RWPE1 (cell line): ENCODE measurements around the gene VSIG4.

Source experiments
- CTCF ChIA-PET: fragments of 350-600 bp; sonication (Branson Sonifier 250); formaldehyde crosslinking; extraction: SDS; loops from one replicate; lab custom pipeline; 2021; lab: Yijun Ruan, JAX
- POLR2A ChIA-PET: fragments of 400-600 bp; formaldehyde crosslinking; extraction: SDS; loops from one replicate; lab custom pipeline; 2020; ENCODE audit warnings: antibody characterized with exemption; ENCODE audit not compliant: low non-redundant PET; lab: Yijun Ruan, JAX
- DNase-seq: peaks from one replicate; pipeline ENCODE4 v3.0.0; 2012; ENCODE audit warnings: low spot score
- H3K27ac ChIP-seq: fragments of 450-650 bp; 2 replicates; pipeline ENCODE4 v1.5.1; 2017
- TF ChIP-seq, protein P1 (sequence below): fragments of 450-650 bp; conservative IDR thresholded peaks from 2 replicates; pipeline ENCODE4 v1.5.1; 2017; ENCODE audit warnings: low read depth, mild to moderate bottlenecking

The VSIG4 gene

DNA sequence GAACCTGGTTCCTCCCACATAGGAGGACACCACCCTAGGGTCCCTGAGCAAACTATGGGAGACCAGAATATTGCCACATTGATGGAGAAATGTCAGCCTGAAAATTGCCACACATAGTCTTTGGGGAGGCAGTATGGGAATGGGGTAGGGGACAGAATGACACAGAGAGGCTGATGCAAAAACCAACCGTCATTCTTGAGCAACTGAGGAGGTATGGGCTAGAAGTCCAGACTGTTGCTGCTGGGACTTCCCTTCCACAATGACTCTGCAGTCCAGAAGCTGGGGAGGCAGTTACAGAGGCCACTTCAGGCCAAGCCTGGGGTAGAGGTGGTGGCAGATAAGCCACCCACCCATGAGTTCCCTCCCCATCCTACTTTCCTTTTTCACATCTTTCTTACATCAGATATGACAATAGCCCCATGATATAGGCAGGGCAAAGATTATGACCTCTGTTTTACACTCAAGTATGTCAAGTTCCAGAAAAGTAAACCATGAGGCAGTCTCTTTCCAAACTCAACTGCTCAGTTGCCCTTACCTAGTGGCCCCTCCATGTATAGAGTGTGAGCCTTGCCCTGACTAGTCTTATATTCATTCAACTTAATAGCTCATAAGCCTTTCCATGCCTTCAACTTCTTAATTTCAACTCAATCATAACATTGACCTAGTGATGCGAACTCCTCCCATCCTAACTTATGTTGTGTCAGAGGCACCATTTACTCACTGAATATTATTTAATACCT, 41.7 kb downstream of the VSIG4 start:
- TF ChIP-seq, protein P1, sequence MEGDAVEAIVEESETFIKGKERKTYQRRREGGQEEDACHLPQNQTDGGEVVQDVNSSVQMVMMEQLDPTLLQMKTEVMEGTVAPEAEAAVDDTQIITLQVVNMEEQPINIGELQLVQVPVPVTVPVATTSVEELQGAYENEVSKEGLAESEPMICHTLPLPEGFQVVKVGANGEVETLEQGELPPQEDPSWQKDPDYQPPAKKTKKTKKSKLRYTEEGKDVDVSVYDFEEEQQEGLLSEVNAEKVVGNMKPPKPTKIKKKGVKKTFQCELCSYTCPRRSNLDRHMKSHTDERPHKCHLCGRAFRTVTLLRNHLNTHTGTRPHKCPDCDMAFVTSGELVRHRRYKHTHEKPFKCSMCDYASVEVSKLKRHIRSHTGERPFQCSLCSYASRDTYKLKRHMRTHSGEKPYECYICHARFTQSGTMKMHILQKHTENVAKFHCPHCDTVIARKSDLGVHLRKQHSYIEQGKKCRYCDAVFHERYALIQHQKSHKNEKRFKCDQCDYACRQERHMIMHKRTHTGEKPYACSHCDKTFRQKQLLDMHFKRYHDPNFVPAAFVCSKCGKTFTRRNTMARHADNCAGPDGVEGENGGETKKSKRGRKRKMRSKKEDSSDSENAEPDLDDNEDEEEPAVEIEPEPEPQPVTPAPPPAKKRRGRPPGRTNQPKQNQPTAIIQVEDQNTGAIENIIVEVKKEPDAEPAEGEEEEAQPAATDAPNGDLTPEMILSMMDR, result no peak
- ChIA-PET POLR2A (no interaction called here), CTCF (no interaction called here)
- no peak for DNase-seq
- no peak overlapping the region for H3K27ac ChIP-seq

DNA sequence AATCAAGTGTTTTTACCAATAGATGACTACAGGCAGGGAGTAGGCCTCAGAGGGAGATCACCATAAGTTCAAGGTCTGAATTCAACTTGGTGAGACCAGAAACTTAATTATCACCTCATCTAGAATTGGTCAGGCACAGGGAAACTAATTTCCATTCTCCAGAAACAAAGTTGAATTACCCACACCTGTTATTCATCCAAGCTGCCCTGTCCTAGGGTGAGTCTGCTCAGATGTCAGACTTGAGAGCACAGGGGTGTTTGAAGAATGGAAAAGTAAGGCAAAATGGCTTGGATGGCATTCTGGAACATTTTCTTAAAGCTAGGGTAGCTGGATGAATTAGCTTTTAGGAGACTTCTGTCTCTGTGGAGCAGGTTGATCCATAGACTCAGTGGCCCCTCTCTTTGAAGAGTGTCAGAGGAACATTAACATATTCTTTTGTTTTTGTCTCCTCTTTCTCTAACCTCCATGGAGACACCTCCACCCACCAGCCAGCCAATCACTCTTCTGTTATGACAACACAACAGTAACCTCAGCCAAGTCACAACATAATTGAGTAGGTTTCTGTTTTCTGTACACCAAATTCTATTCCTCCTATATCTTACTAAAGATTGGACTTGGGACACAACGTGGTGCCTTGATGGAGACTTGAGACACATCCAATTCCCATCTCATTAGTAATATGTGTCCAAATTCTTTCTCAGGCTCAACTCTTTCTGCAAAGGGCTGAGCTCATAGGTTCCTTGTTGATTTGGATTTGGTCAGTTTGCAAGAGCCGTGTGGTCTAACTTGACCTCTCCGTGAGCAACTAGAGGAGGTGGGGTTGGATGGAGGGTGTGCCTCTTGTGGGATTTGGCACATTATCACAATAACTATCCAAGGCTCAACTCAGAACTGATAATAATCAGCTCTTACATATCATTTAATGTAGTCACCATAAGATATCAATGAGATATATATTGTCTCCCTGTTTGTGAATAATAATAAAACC, 45.1 kb downstream of the VSIG4 start:
- CTCF ChIA-PET, result interaction anchor here (0.6 kb wide), 1 partner anchor 1371 kb away, joined by 3 read pairs; no protein-coding TSS in a partner anchor
- TF ChIP-seq, protein P1, result no peak
- no peak for DNase-seq
- no peak overlapping the region for H3K27ac ChIP-seq
- POLR2A ChIA-PET, result no interaction called here

DNA sequence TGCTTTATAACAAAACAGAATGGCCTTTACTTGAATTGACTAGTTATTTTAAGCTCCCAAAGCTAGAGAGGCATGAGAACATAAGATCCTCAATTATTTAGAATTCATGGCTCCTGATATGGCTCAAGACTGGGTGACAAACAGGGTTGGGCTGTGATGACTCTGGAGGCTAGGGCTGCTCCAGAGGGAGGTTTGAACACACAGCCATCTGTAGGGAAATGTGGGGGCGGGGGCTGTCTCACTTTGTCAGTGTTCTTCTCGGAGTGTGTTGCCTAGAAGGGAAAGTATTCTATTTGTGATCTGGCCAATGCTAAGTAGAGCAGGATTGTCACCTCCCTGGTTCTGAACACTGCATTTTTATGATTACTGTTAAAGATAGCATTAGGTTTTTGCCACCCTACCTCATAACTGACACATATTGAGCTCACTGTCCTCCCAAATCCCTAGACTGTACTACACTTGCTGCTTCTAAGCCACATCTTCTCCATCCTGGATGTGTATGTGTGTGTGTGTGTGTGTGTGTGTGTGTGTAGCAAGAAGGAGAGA, 45.9 kb downstream of the VSIG4 start:
- no peak overlapping the region for H3K27ac ChIP-seq
- DNase-seq, result no peak
- ChIA-PET POLR2A (no interaction called here), CTCF (no interaction called here)
- TF ChIP-seq, protein P1, result no peak

DNA sequence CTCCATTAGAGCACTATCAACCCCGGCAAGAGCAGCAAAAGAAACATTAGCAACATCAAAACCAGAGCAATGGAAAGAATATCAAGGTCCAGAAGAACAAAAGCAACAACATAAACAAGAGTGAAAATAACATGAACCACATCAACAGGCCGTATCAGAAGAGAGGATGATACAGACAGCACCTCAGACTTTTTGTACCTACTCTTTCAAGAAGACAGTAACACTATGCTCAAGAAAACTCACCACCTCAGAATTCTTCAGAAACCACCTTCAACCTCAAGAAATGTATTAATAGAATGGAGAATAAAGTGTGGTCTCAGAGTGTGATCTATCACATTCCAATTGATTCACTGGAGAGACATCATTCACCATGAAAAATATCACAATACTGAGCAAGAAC, 46.5 kb downstream of the VSIG4 start:
- TF ChIP-seq, protein P1, result no peak
- POLR2A ChIA-PET, result no interaction called here
- CTCF ChIA-PET, result no interaction called here
- H3K27ac ChIP-seq, result no peak overlapping the region
- DNase-seq, result no peak

DNA sequence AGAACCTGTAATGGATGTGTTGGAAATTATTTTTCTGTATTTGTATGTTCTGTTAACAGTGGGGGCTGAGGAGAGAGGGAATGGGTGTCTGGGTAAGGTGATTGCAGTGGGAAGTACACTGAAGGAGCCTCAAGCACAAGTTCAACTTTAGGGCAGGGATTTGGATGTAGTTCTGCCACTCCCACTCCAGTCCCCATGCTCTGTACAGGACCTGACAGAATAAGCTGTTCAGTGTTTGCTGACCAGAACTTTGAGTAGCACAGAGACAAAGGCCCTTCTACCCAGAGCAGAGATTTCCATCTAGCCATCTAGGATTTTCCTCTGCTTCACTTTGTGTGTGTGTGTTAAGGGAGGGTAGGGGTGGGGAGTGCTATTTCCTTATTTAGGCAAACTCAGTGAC, 49.2 kb downstream of the VSIG4 start:
- DNase-seq, result no peak
- CTCF ChIA-PET, result no interaction called here
- TF ChIP-seq, protein P1, result no peak
- POLR2A ChIA-PET, result no interaction called here
- no peak overlapping the region for H3K27ac ChIP-seq

DNA sequence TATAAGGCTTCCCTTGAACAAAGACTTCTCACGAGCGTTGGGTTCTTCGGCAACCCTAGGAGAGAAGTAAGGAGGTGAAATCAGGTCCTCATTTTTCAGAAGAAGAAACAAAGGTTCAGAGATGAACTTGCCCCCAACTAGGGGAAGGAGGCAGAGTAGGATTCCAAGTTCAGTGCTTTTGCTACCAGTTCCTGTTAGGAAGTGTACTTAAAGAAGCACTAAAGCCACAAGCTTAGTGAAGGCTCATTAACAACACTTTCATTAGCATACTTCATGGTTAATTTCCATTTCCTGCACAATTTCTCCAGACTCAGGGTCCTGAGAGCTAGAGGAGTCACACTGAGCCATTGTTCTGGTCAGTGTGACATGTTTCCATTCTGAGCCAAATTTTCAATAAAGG, 52.1 kb downstream of the VSIG4 start:
- ChIA-PET CTCF (no interaction called here), POLR2A (no interaction called here)
- DNase-seq, result no peak
- TF ChIP-seq, protein P1, result no peak
- no peak overlapping the region for H3K27ac ChIP-seq
